Measurements from ENCODE around the gene FAM170B. TPM values are rescaled to one million over a fixed set of nuclear protein-coding genes. Genes with fewer than 3 reads are reported as not detected.

The FAM170B gene
- total and polyA plus RNA-seq, 2 experiments from 2014 or later = not detected

DNA sequence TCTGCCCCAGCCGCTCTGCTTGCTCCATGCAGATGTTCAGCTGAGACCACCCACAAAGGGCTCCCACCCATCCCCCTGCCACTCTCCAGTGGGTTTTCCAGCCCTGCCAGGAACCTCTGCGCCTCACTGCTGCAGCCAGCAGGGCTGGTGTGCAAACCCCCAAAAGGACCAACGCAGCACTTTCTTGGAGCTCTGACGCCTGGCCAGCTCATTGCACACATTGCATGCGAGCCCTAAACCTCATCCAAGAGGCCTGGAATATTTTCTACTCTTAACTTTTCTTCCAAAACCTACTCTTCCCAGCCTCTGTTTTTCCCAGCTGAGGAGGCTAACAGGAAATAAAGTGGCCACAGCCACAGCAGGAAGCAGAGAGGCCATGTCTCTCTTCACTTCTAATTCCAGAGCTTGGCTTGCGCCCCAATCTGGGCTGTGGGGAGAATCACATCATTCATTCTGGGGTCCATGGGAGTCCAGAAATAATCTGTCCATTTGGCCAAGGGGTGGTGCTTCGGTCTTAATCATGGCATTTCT lies 4.6 kb upstream of the FAM170B start:
- no peak overlapping the region for H2AFZ ChIP-seq
- H3K36me3 ChIP-seq (ENCODE audit: insufficient read depth) = no peaks in the 10 kb centered on the region; the same call in 1 of the 2 replicates
- H3K4me3 ChIP-seq = no peak overlapping the region
- peaks cover 5% of the 10 kb centered on the region; the same call in 1 of the 2 replicates for H3K4me1 ChIP-seq (ENCODE audit: insufficient read depth)
- no peak overlapping the region for H3K4me3 Mint-ChIP-seq
- peaks cover 2% of the 10 kb centered on the region for H3K27me3 Mint-ChIP-seq (ENCODE audit: insufficient read depth, low read depth, poor library complexity)
- H3K36me3 Mint-ChIP-seq (ENCODE audit: low read depth) = peaks cover 2% of the 10 kb centered on the region; the same call in 2 of the 3 replicates
- no peak for TF ChIP-seq EZH2phosphoT487 (IDR thresholded peaks at IDR 0.05; ENCODE audit: unreplicated experiment)
- TF ChIP-seq ZNF331 (CRISPR knock-in tag; IDR thresholded peaks at IDR 0.05; ENCODE audit: low read depth) = no peak
- no peak for TF ChIP-seq EZH2 (IDR thresholded peaks at IDR 0.05; ENCODE audit: low read depth, unreplicated experiment)
- TF ChIP-seq POLR2AphosphoS5 (IDR thresholded peaks at IDR 0.05; ENCODE audit: low read depth) = no peak
- no peak for TF ChIP-seq CTCF (conservative IDR thresholded peaks at IDR 0.05; ENCODE audit: low read depth in 2 of 2)
- TF ChIP-seq ETS1 (IDR thresholded peaks at IDR 0.05) = no peak
- no peak for TF ChIP-seq ZNF114 (CRISPR knock-in tag; IDR thresholded peaks at IDR 0.05)
- no peak for TF ChIP-seq CREB1 (CRISPR knock-in tag; IDR thresholded peaks at IDR 0.05; ENCODE audit: low read depth)
- TF ChIP-seq STAT1 (IDR thresholded peaks at IDR 0.05; ENCODE audit: unreplicated experiment) = no peak
- TF ChIP-seq REST (IDR thresholded peaks at IDR 0.05; ENCODE audit: unreplicated experiment) = no peak
- no peak for TF ChIP-seq NANOG (IDR thresholded peaks at IDR 0.05; ENCODE audit: borderline replicate concordance)
- TF ChIP-seq JUNB (IDR thresholded peaks at IDR 0.05; ENCODE audit: unreplicated experiment) = no peak
- no peak for TF ChIP-seq ZNF462 (CRISPR knock-in tag; IDR thresholded peaks at IDR 0.05)
- DNase-seq (ENCODE audit: low spot score) (no peak), ATAC-seq (no peak)
- H4K20me1 ChIP-seq (replicated peaks; ENCODE audit: insufficient read depth) = no peaks in the 10 kb centered on the region
- H3K27ac Mint-ChIP-seq = no peak overlapping the region
- H3K9me3 Mint-ChIP-seq = peaks cover 2% of the 10 kb centered on the region; the same call in 1 of the 3 replicates
- peaks cover 21% of the 10 kb centered on the region for H3K4me1 Mint-ChIP-seq
- peaks cover 6% of the 10 kb centered on the region; the same call in 1 of the 2 replicates for H3K9me2 ChIP-seq (ENCODE audit: insufficient read depth)
- H3K4me2 ChIP-seq = no peak overlapping the region
- H3F3A ChIP-seq (replicated peaks; ENCODE audit: low read depth) = no peaks in the 10 kb centered on the region
- no peaks in the 10 kb centered on the region for H3K27me3 ChIP-seq (ENCODE audit: insufficient read depth)
- no peaks in the 10 kb centered on the region for H3K79me2 ChIP-seq (replicated peaks; ENCODE audit: insufficient read depth)
- H3K27ac ChIP-seq (ENCODE audit: low read depth) = no peak overlapping the region
